Loucy (cell line): ENCODE results near the gene CLEC2B.

ENCODE experiments used
- CTCF ChIP-seq: fragments of 200-600 bp; sonication (generic); conservative IDR thresholded peaks from 2 replicates; pipeline ENCODE4 v1.5.1; 2014; ENCODE audit warnings: mild to moderate bottlenecking, antibody characterized with exemption, low read length
- EZH2phosphoT487 ChIP-seq: fragments of 200-600 bp; IDR thresholded peaks from 2 replicates; pipeline ENCODE4 v1.6.1; 2018; ENCODE audit warnings: antibody characterized with exemption, mild to moderate bottlenecking, moderate library complexity, borderline replicate concordance

DNA sequence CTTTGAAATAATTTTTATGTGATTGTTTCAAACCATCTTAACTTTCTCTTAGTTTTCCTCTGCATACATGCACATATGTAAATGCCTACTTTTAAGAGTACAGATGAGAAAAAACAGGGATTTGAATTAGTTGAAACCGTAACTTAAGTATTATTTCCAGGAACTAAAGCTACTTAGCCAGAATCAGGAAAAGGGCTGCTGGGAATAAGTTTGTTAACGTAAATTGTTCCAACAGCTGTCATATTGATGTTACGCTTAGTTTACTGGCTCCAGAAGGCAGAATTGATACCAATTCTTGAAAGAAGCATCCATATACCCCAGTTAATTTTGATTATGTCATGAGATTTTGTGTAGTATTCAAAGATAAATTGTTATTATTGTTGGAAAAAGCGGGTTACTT, 59.8 kb downstream of the CLEC2B start:
- no peak for TF ChIP-seq CTCF
- TF ChIP-seq EZH2phosphoT487: no peak
